Tibial nerve (tissue), 4 donors: ENCODE data around the gene OR52H1. TPM values are rescaled to one million over a fixed set of nuclear protein-coding genes. Genes with fewer than 3 reads are reported as not detected.

Experiments used
- DNase-seq, 2 donors: peaks; one replicate each; pipeline ENCODE4 v3.0.0-alpha.2; 2019; ENCODE audit warnings: low spot score in 2 of 2
- H3K27ac ChIP-seq, 4 donors: fragments of 200-600 bp; sonication (generic) in 3 of 4; one replicate each; pipeline ENCODE4 v1.5.1; 2017 to 2019; ENCODE audit warnings: mild to moderate bottlenecking in 1 of 4
- H3K27me3 ChIP-seq, 2 donors: fragments of 200-600 bp; sonication (generic) in 1 of 2; one replicate each; pipeline versions ENCODE4 v1.5.1 to v1.6.0; 2017 to 2019
- H3K36me3 ChIP-seq, 3 donors: fragments of 200-600 bp; sonication (generic); one replicate each; pipeline ENCODE4 v1.5.1; 2018 to 2019
- H3K4me1 ChIP-seq, 4 donors: fragments of 200-600 bp; sonication (generic) in 3 of 4; one replicate each; pipeline ENCODE4 v1.5.1; 2017 to 2019
- H3K4me3 ChIP-seq, 4 donors: fragments of 200-600 bp; sonication (generic) in 3 of 4; one replicate each; pipeline ENCODE4 v1.5.1; 2017 to 2019; ENCODE audit warnings: mild to moderate bottlenecking in 1 of 4, moderate library complexity in 1 of 4
- H3K9me3 ChIP-seq, 4 donors: fragments of 200-600 bp; sonication (generic) in 3 of 4; one replicate each; pipeline ENCODE4 v1.5.1; 2017 to 2019
- CTCF ChIP-seq, 5 experiments: fragments of 200-600 bp in 3 of 5; fragments of 450-650 bp in 2 of 5; sonication (generic) in 3 of 5; IDR thresholded peaks; one replicate each; pipeline ENCODE4 v1.5.1; 2016 to 2019; ENCODE audit warnings: antibody characterized with exemption in 5 of 5, mild to moderate bottlenecking in 3 of 5, moderate library complexity in 2 of 5
- EP300 ChIP-seq, 2 donors: sonication (generic); formaldehyde crosslinking; IDR thresholded peaks; one replicate each; pipeline ENCODE4 v1.6.1; 2017; ENCODE audit warnings: antibody characterized with exemption in 2 of 2, mild to moderate bottlenecking in 1 of 2
- POLR2A ChIP-seq, 2 donors: fragments of 450-650 bp; IDR thresholded peaks; one replicate each; pipeline ENCODE4 v1.6.1; 2017; ENCODE audit warnings: antibody characterized with exemption in 2 of 2, mild to moderate bottlenecking in 2 of 2, moderate library complexity in 2 of 2
- WGBS, 2 donors: methylation state at CpG; one replicate each; pipeline ENCODE4 v1.1.5; 2018; 5-methylcytosine and 5-hydroxymethylcytosine counted together
- total RNA-seq, 4 donors: library from RNA; depleted of rRNA; stranded (reverse); fragments of >200 nt; gene quantifications; one replicate each; pipeline ENCODE4 v1.1.0, GENCODE V29; 2016

OR52H1 gene
- total RNA-seq, 4 donors from 2014 or later = 0.84 to 7.5 (median 1.3) TPM; not detected in 1

- Histone ChIP-seq H3K9me3 (no peaks in the 10 kb centered on the region), H3K27ac (no peak overlapping the region), H3K27me3 (no peaks in the 10 kb centered on the region), H3K4me3 (no peak overlapping the region), H3K36me3 (no peaks in the 10 kb centered on the region), H3K4me1 (no peaks in the 10 kb centered on the region)
- TF ChIP-seq CTCF (IDR thresholded peaks at IDR 0.05) (no peak), POLR2A (IDR thresholded peaks at IDR 0.05) (no peak), EP300 (IDR thresholded peaks at IDR 0.05) (no peak)
- no peak for DNase-seq
These were observed 5.0 kb upstream of the OR52H1 start for GRCh38 chr11:5553343-5553742.

- Histone ChIP-seq H3K27ac (no peak overlapping the region), H3K27me3 (no peaks in the 10 kb centered on the region), H3K9me3 (no peaks in the 10 kb centered on the region), H3K4me3 (no peak overlapping the region), H3K36me3 (no peaks in the 10 kb centered on the region), H3K4me1 (no peaks in the 10 kb centered on the region)
- 75 to 86% methylated on average over 5 of the region's 5 CpGs for WGBS, 2 donors
- TF ChIP-seq POLR2A (IDR thresholded peaks at IDR 0.05) (no peak), EP300 (IDR thresholded peaks at IDR 0.05) (no peak), CTCF (IDR thresholded peaks at IDR 0.05) (no peak)
- DNase-seq = no peak
These were observed 2.2 kb upstream of the OR52H1 start for GRCh38 chr11:5550440-5551095.

GRCh38 chr11:5547982-5548381 is 358 bp downstream of the OR52H1 start:
- no peak for DNase-seq
- no peaks in the 10 kb centered on the region for H3K4me1 ChIP-seq
- no peak overlapping the region for H3K27ac ChIP-seq
- 97 to 100% methylated on average over 1 of the region's 1 CpG for WGBS, 2 donors
- no peak overlapping the region for H3K4me3 ChIP-seq
- H3K27me3 ChIP-seq = no peaks in the 10 kb centered on the region
- H3K9me3 ChIP-seq = no peaks in the 10 kb centered on the region
- H3K36me3 ChIP-seq = no peaks in the 10 kb centered on the region
- TF ChIP-seq EP300 (IDR thresholded peaks at IDR 0.05) = no peak
- no peak for TF ChIP-seq CTCF (IDR thresholded peaks at IDR 0.05)
- TF ChIP-seq POLR2A (IDR thresholded peaks at IDR 0.05) = no peak

GRCh38 chr11:5546457-5546856 is 1.9 kb downstream of the OR52H1 start:
- H3K4me1 ChIP-seq = no peaks in the 10 kb centered on the region
- no peak for DNase-seq
- H3K27me3 ChIP-seq = no peaks in the 10 kb centered on the region
- no peak overlapping the region for H3K4me3 ChIP-seq
- no peak for TF ChIP-seq EP300 (IDR thresholded peaks at IDR 0.05)
- TF ChIP-seq CTCF (IDR thresholded peaks at IDR 0.05) = no peak
- no peak for TF ChIP-seq POLR2A (IDR thresholded peaks at IDR 0.05)
- H3K27ac ChIP-seq = no peak overlapping the region
- no peaks in the 10 kb centered on the region for H3K9me3 ChIP-seq
- H3K36me3 ChIP-seq = no peaks in the 10 kb centered on the region
- WGBS, 2 donors = 74 to 76% methylated on average over 3 of the region's 3 CpGs

GRCh38 chr11:5541427-5541826 is 6.9 kb downstream of the OR52H1 start:
- H3K27ac ChIP-seq = no peak overlapping the region
- no peaks in the 10 kb centered on the region for H3K27me3 ChIP-seq
- H3K9me3 ChIP-seq = no peaks in the 10 kb centered on the region
- no peaks in the 10 kb centered on the region for H3K4me1 ChIP-seq
- TF ChIP-seq POLR2A (IDR thresholded peaks at IDR 0.05) (no peak), EP300 (IDR thresholded peaks at IDR 0.05) (no peak), CTCF (IDR thresholded peaks at IDR 0.05) (no peak)
- no peaks in the 10 kb centered on the region for H3K36me3 ChIP-seq
- no peak for DNase-seq
- no peak overlapping the region for H3K4me3 ChIP-seq
- 37 to 45% methylated on average over 1 of the region's 1 CpG for WGBS, 2 donors
